ENCODE results near the gene MED14. TPM values are rescaled to one million over a fixed set of nuclear protein-coding genes. Genes with fewer than 3 reads are reported as not detected.

The MED14 gene
- total RNA-seq, 1 experiment from 2014 or later, result 136 TPM

- Mint-ChIP-seq H3K9me3 (peaks cover 39 to 45% of the 10 kb centered on the region in 2 experiments), H3K27me3 (ENCODE audit: low read depth) (no peaks in the 10 kb centered on the region), H3K4me3 (no peak overlapping the region), H3K27ac (no peak overlapping the region; a peak in 1 of 7 replicates), H3K4me1 (no peaks in the 10 kb centered on the region), H3K36me3 (ENCODE audit: insufficient read depth in 1 of 3, low read depth in 3 of 3) (no peaks in the 10 kb centered on the region; a peak in 2 of 7 replicates)
- H3K56ac ChIP-seq (ENCODE audit: insufficient read length, low read depth, low read length), result no peak overlapping the region
- no peaks in the 10 kb centered on the region for H3K9me3 ChIP-seq (ENCODE audit: control insufficient read depth, low read depth, low read length)
- TF ChIP-seq CTCF (conservative IDR thresholded peaks at IDR 0.05), result no peak
- H3K23me2 ChIP-seq (ENCODE audit: insufficient read length, low read depth, low read length, poor library complexity, severe bottlenecking), result no peaks in the 10 kb centered on the region
- no peak overlapping the region for H3K4ac ChIP-seq (ENCODE audit: low read depth, low read length)
- no peak overlapping the region for H3K4me2 ChIP-seq (ENCODE audit: insufficient read depth, insufficient read length, low read length)
- H2BK20ac ChIP-seq (ENCODE audit: low read depth, low read length, poor library complexity, severe bottlenecking), result no peak overlapping the region
- no peak overlapping the region for H3T11ph ChIP-seq (ENCODE audit: low read length)
- no peak overlapping the region for H2AFZ ChIP-seq (ENCODE audit: low read length)
- no peak for DNase-seq
- H3K79me1 ChIP-seq (ENCODE audit: insufficient read depth, low read depth, low read length, poor library complexity, severe bottlenecking), result no peaks in the 10 kb centered on the region
- H2AK5ac ChIP-seq (ENCODE audit: insufficient read length, low read length), result no peak overlapping the region
- H2BK12ac ChIP-seq (ENCODE audit: insufficient read length, low read depth, low read length), result no peak overlapping the region
- H3K4me1 ChIP-seq (ENCODE audit: insufficient read depth, low read length), result no peaks in the 10 kb centered on the region
- no peak overlapping the region for H2BK120ac ChIP-seq (ENCODE audit: low read depth, low read length, poor library complexity, severe bottlenecking)
- no peak overlapping the region for H2BK5ac ChIP-seq (ENCODE audit: insufficient read length, low read length)
- H4K20me1 ChIP-seq (ENCODE audit: control insufficient read depth, insufficient read depth, insufficient read length), result no peaks in the 10 kb centered on the region
- H3K27me3 ChIP-seq (ENCODE audit: insufficient read depth, low read length), result no peaks in the 10 kb centered on the region
- WGBS (ENCODE audit: extremely low coverage, insufficient read length, low lambda C conversion rate), result no CpG with 5 or more reads among the region's 4 CpGs
- no peaks in the 10 kb centered on the region for H3K79me2 ChIP-seq (ENCODE audit: insufficient read depth, low read length)
- no peak overlapping the region for H4K5ac ChIP-seq (ENCODE audit: insufficient read length, low read depth, low read length)
- no peak overlapping the region for H4K8ac ChIP-seq (replicated peaks; ENCODE audit: insufficient read length, low read depth, low read length)
- H3K18ac ChIP-seq (ENCODE audit: insufficient read length, low read depth, low read length), result no peak overlapping the region
- H3K14ac ChIP-seq (ENCODE audit: insufficient read depth, low read length), result no peak overlapping the region
- H3K23ac ChIP-seq (ENCODE audit: insufficient read length, low read depth, low read length), result no peak overlapping the region
- H2BK15ac ChIP-seq (ENCODE audit: low read depth, low read length), result no peak overlapping the region
- H3K27ac ChIP-seq (ENCODE audit: insufficient read length, low read depth, low read length), result no peak overlapping the region
- no peak overlapping the region for H3K9ac ChIP-seq (ENCODE audit: extremely low read depth, insufficient read length, low read length)
- H4K91ac ChIP-seq (ENCODE audit: insufficient read length, low read depth, low read length), result no peak overlapping the region
Observed at GRCh38 chrX:40778861-40779575, 43.7 kb upstream of the MED14 start.

Measured in H9 (cell line).